Measurements from ENCODE around the gene AKTIP. TPM values are rescaled to one million over a fixed set of nuclear protein-coding genes. Genes with fewer than 3 reads are reported as not detected.

The AKTIP gene
- polyA plus RNA-seq, 2 donors: 22.5 to 27.2 TPM

DNA sequence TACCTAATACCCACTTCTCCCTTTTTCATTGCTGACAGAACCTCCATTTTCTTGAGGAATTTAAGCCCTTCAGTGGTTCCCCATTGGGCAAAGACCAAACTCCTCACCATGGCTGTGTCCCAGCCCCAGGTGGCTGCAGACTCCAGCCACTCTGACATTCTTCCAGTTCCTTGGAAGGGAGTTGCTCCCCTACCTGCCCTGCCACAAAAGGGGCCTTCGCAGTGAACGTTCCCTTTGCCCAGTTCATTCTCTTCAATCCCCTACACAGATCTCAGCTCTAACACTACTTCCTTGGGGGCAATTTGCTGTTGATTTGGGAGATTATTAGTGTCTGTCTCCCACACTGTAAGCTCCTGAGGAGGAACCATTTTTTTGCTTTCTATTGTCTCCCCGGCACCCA is 3.2 kb upstream of the AKTIP start:
- no peak overlapping the region for H3K27ac ChIP-seq (ENCODE audit: low read depth in 2 of 2, low read length in 1 of 2)
- no peaks in the 10 kb centered on the region for H3K27me3 ChIP-seq (ENCODE audit: control insufficient read depth in 1 of 2, insufficient read depth in 2 of 2, low read length in 2 of 2)
- H3K4me3 ChIP-seq (ENCODE audit: low read depth in 1 of 2, low read length in 2 of 2): no peak overlapping the region
- no peaks in the 10 kb centered on the region for H3K36me3 ChIP-seq (ENCODE audit: control insufficient read depth in 2 of 2, insufficient read depth in 2 of 2, low read length in 1 of 2)
- H3K9me3 ChIP-seq (ENCODE audit: control insufficient read depth in 2 of 2, insufficient read depth in 1 of 2, low read depth in 1 of 2, low read length in 1 of 2): no peaks in the 10 kb centered on the region
- H3K4me1 ChIP-seq (ENCODE audit: control insufficient read depth in 2 of 2, insufficient read depth in 2 of 2, low read length in 1 of 2): peaks cover 0 to 5% of the 10 kb centered on the region in 2 donors
- 85% methylated on average over 3 of the region's 3 CpGs for WGBS, 2 donors

DNA sequence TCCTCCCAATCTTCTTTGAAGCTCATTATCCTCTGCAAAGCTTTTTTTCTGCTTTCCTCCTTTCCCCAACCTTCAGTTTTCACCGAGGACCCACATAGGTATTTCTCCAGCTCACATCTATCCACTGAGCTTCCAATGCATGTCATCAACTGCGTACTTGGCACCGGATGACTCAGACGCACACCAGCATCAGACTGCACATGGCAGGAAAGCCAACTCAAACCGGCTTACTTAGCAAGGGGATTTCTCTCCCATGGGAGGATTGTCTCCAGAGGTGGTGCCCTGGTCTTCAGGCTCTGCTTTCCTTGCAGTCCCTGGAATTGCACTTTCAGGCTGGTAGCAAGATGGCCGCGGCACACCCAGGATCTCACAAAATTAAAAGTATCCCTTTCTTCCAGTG is 1.7 kb upstream of the AKTIP start:
- H3K36me3 ChIP-seq (ENCODE audit: control insufficient read depth in 2 of 2, insufficient read depth in 2 of 2, low read length in 1 of 2): no peaks in the 10 kb centered on the region
- no peak overlapping the region for H3K4me3 ChIP-seq (ENCODE audit: low read depth in 1 of 2, low read length in 2 of 2)
- H3K27ac ChIP-seq (ENCODE audit: low read depth in 2 of 2, low read length in 1 of 2): peak overlapping the region; percentile 98 to 100
- H3K4me1 ChIP-seq (ENCODE audit: control insufficient read depth in 2 of 2, insufficient read depth in 2 of 2, low read length in 1 of 2): peaks cover 0 to 5% of the 10 kb centered on the region in 2 donors
- 70 to 73% methylated on average over 7 of the region's 7 CpGs for WGBS, 2 donors
- no peaks in the 10 kb centered on the region for H3K9me3 ChIP-seq (ENCODE audit: control insufficient read depth in 2 of 2, insufficient read depth in 1 of 2, low read depth in 1 of 2, low read length in 1 of 2)
- no peaks in the 10 kb centered on the region for H3K27me3 ChIP-seq (ENCODE audit: control insufficient read depth in 1 of 2, insufficient read depth in 2 of 2, low read length in 2 of 2)

DNA sequence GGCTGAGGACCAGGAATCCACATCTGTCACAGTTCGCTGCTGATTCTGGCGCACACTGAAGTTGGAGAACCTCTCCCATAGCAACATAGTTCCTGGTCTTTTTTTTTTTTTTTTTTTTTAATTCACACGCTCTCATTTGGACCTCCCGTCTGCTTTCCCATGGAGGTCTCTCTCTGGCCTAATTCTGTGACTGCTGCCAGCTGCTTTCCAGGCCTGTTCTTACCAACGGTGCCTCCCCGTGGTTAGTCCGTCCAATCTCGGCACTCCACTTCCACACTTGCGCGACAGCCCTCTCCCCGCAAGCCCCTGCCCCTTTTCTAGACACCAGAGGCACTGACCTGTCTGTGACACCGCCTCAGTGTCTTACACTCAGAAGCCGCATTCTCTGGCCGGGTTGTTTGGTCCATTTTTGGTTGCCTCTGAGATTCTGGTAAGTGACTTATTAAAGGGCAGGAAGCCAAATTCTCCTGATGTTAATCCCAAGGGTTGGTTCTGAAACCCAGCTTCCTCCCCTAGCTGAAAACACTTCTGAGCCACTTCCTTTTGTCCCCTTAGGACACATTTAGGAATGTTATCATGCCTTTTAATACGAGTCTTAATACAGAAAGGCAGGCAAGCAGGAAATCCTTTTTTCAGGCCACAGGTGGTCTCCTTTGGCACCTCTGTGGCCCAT is 1.1 kb upstream of the AKTIP start:
- Histone ChIP-seq H3K27ac (ENCODE audit: low read depth in 2 of 2, low read length in 1 of 2) (peak overlapping the region; percentile 98 to 100), H3K4me1 (ENCODE audit: control insufficient read depth in 2 of 2, insufficient read depth in 2 of 2, low read length in 1 of 2) (peaks cover 0 to 5% of the 10 kb centered on the region in 2 donors), H3K9me3 (ENCODE audit: control insufficient read depth in 2 of 2, insufficient read depth in 1 of 2, low read depth in 1 of 2, low read length in 1 of 2) (no peaks in the 10 kb centered on the region), H3K4me3 (ENCODE audit: low read depth in 1 of 2, low read length in 2 of 2) (peak overlapping the region; percentile 35 to 69), H3K27me3 (ENCODE audit: control insufficient read depth in 1 of 2, insufficient read depth in 2 of 2, low read length in 2 of 2) (no peaks in the 10 kb centered on the region), H3K36me3 (ENCODE audit: control insufficient read depth in 2 of 2, insufficient read depth in 2 of 2, low read length in 1 of 2) (no peaks in the 10 kb centered on the region)
- WGBS, 2 donors: 5 to 6% methylated on average over 15 of the region's 15 CpGs

DNA sequence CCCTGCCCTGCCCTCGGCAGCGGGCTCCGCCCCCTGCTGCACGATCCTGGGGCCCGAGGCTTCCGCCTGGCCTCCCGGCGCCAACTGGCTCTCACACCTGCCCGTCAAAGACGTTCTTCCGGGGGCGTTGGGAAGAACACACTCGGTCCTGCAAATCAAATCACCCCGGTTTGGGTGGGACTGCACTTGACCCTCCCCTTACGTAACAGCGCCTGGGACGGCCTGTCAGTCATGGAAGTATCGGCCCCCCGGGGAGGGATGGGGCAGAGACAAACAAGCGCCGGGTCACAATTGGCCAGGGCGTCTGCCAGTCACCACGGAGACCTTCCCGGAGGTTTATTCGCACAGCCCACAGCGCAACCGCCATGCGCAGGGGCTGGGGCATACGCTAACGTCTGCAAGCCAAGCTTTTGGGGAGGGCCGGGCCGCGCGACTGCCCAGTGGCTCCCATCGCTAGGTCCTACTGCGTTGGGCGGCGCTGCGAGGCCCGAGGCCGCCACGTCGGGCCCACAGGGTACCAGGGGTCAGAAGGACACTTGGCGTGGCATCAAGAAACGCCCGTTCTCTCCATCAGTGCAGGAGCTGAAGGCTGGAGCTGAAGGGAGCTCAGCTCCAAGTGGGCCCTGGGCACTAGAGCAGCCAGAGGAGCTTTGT is 388 bp upstream of the AKTIP start:
- H3K27me3 ChIP-seq (ENCODE audit: control insufficient read depth in 1 of 2, insufficient read depth in 2 of 2, low read length in 2 of 2): no peaks in the 10 kb centered on the region
- no peaks in the 10 kb centered on the region for H3K36me3 ChIP-seq (ENCODE audit: control insufficient read depth in 2 of 2, insufficient read depth in 2 of 2, low read length in 1 of 2)
- peaks cover 0 to 5% of the 10 kb centered on the region in 2 donors for H3K4me1 ChIP-seq (ENCODE audit: control insufficient read depth in 2 of 2, insufficient read depth in 2 of 2, low read length in 1 of 2)
- WGBS, 2 donors: 0% methylated on average over 46 of the region's 46 CpGs
- peak overlapping the region; percentile 58 to 78 for H3K4me3 ChIP-seq (ENCODE audit: low read depth in 1 of 2, low read length in 2 of 2)
- H3K9me3 ChIP-seq (ENCODE audit: control insufficient read depth in 2 of 2, insufficient read depth in 1 of 2, low read depth in 1 of 2, low read length in 1 of 2): no peaks in the 10 kb centered on the region
- peak overlapping the region; percentile 98 to 100 for H3K27ac ChIP-seq (ENCODE audit: low read depth in 2 of 2, low read length in 1 of 2)

DNA sequence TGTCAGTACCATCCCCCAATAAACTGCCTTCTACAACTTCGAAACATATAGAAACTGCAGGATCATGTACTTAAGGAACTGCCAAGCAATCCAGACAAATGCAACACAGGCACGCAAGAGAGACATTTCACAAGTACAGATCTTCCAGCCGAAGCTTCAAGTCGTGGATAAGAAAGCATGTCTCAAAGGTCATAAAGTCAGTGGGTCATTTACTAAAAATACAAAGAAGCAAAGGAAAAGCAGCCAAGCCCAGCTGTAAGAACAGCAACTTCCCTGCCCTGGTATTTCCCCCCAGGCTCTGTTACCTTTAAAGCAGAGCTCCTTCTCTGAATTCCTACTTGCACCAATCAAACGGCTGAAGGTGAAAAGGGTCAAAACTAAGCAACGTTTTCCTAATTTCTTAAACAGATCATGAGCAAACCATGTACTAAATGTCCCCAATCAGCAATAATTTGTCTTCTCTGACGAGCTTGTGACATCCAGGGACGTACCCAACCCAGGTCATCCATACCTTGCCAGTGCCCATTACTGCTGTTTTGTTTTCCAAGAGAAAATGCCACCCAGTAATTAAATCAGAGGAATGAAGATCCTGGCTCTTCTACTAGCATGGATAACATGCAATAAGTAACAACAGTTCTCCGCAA is 1.7 kb downstream of the AKTIP start:
- H3K9me3 ChIP-seq (ENCODE audit: control insufficient read depth in 2 of 2, insufficient read depth in 1 of 2, low read depth in 1 of 2, low read length in 1 of 2): no peaks in the 10 kb centered on the region
- peak overlapping the region in 1 of 2 donors; percentile 78 for H3K4me3 ChIP-seq (ENCODE audit: low read depth in 1 of 2, low read length in 2 of 2)
- H3K4me1 ChIP-seq (ENCODE audit: control insufficient read depth in 2 of 2, insufficient read depth in 2 of 2, low read length in 1 of 2): peaks cover 0 to 5% of the 10 kb centered on the region in 2 donors
- peaks cover 0 to 4% of the 10 kb centered on the region in 2 donors for H3K36me3 ChIP-seq (ENCODE audit: control insufficient read depth in 2 of 2, insufficient read depth in 2 of 2, low read length in 1 of 2)
- WGBS, 2 donors: 34 to 36% methylated on average over 9 of the region's 9 CpGs
- H3K27ac ChIP-seq (ENCODE audit: low read depth in 2 of 2, low read length in 1 of 2): no peak overlapping the region
- H3K27me3 ChIP-seq (ENCODE audit: control insufficient read depth in 1 of 2, insufficient read depth in 2 of 2, low read length in 2 of 2): no peaks in the 10 kb centered on the region

- Histone ChIP-seq H3K36me3 (ENCODE audit: control insufficient read depth in 2 of 2, insufficient read depth in 2 of 2, low read length in 1 of 2) (peaks cover 0 to 11% of the 10 kb centered on the region in 2 donors), H3K4me1 (ENCODE audit: control insufficient read depth in 2 of 2, insufficient read depth in 2 of 2, low read length in 1 of 2) (peaks cover 0 to 2% of the 10 kb centered on the region in 2 donors), H3K4me3 (ENCODE audit: low read depth in 1 of 2, low read length in 2 of 2) (no peak overlapping the region), H3K9me3 (ENCODE audit: control insufficient read depth in 2 of 2, insufficient read depth in 1 of 2, low read depth in 1 of 2, low read length in 1 of 2) (no peaks in the 10 kb centered on the region), H3K27me3 (ENCODE audit: control insufficient read depth in 1 of 2, insufficient read depth in 2 of 2, low read length in 2 of 2) (no peaks in the 10 kb centered on the region), H3K27ac (ENCODE audit: low read depth in 2 of 2, low read length in 1 of 2) (no peak overlapping the region)
- 76 to 88% methylated on average over 4 of the region's 4 CpGs for WGBS, 2 donors
Measured at GRCh38 chr16:53498984-53499383, 4.0 kb downstream of the AKTIP start.

DNA sequence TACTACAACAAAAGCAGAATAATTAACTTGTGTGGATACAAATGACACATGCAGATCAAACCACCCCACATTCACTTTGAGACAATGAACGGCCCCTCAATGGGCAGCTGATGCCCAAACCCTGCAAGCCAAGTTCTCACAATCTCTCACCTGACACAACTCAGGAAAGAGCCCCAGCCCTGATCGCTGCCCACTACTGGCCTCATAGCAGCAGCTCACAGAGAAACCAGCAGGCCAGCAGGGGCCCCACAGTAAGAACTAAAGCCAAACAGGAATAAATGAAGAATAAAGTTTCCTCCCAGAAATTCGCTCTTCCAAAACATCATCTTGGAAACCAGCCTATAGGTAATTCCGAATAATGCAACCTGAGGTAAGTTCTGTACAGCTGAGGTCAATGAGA is 7.7 kb downstream of the AKTIP start:
- Histone ChIP-seq H3K9me3 (ENCODE audit: control insufficient read depth in 2 of 2, insufficient read depth in 1 of 2, low read depth in 1 of 2, low read length in 1 of 2) (no peaks in the 10 kb centered on the region), H3K27me3 (ENCODE audit: control insufficient read depth in 1 of 2, insufficient read depth in 2 of 2, low read length in 2 of 2) (no peaks in the 10 kb centered on the region), H3K4me3 (ENCODE audit: low read depth in 1 of 2, low read length in 2 of 2) (no peak overlapping the region), H3K36me3 (ENCODE audit: control insufficient read depth in 2 of 2, insufficient read depth in 2 of 2, low read length in 1 of 2) (peaks cover 2 to 21% of the 10 kb centered on the region in 2 donors), H3K4me1 (ENCODE audit: control insufficient read depth in 2 of 2, insufficient read depth in 2 of 2, low read length in 1 of 2) (no peaks in the 10 kb centered on the region), H3K27ac (ENCODE audit: low read depth in 2 of 2, low read length in 1 of 2) (no peak overlapping the region)
- 80 to 89% methylated on average over 4 of the region's 4 CpGs for WGBS, 2 donors

- Histone ChIP-seq H3K4me3 (ENCODE audit: low read depth in 1 of 2, low read length in 2 of 2) (no peak overlapping the region), H3K4me1 (ENCODE audit: control insufficient read depth in 2 of 2, insufficient read depth in 2 of 2, low read length in 1 of 2) (no peaks in the 10 kb centered on the region), H3K27ac (ENCODE audit: low read depth in 2 of 2, low read length in 1 of 2) (no peak overlapping the region), H3K9me3 (ENCODE audit: control insufficient read depth in 2 of 2, insufficient read depth in 1 of 2, low read depth in 1 of 2, low read length in 1 of 2) (no peaks in the 10 kb centered on the region), H3K36me3 (ENCODE audit: control insufficient read depth in 2 of 2, insufficient read depth in 2 of 2, low read length in 1 of 2) (peaks cover 5 to 21% of the 10 kb centered on the region in 2 donors), H3K27me3 (ENCODE audit: control insufficient read depth in 1 of 2, insufficient read depth in 2 of 2, low read length in 2 of 2) (no peaks in the 10 kb centered on the region)
- 94 to 96% methylated on average over 6 of the region's 6 CpGs for WGBS, 2 donors
Measured at GRCh38 chr16:53494636-53495035, 8.4 kb downstream of the AKTIP start.

GRCh38 chr16:53492503-53492902 is 10.5 kb downstream of the AKTIP start:
- Histone ChIP-seq H3K9me3 (ENCODE audit: control insufficient read depth in 2 of 2, insufficient read depth in 1 of 2, low read depth in 1 of 2, low read length in 1 of 2) (no peaks in the 10 kb centered on the region), H3K27ac (ENCODE audit: low read depth in 2 of 2, low read length in 1 of 2) (no peak overlapping the region), H3K27me3 (ENCODE audit: control insufficient read depth in 1 of 2, insufficient read depth in 2 of 2, low read length in 2 of 2) (no peaks in the 10 kb centered on the region), H3K4me3 (ENCODE audit: low read depth in 1 of 2, low read length in 2 of 2) (no peak overlapping the region), H3K4me1 (ENCODE audit: control insufficient read depth in 2 of 2, insufficient read depth in 2 of 2, low read length in 1 of 2) (no peaks in the 10 kb centered on the region), H3K36me3 (ENCODE audit: control insufficient read depth in 2 of 2, insufficient read depth in 2 of 2, low read length in 1 of 2) (peaks cover 5 to 21% of the 10 kb centered on the region in 2 donors)
- 94 to 95% methylated on average over 1 of the region's 1 CpG for WGBS, 2 donors

All from esophagus (tissue), 2 donors.